Liver (tissue), 9 donors: ENCODE results near the gene ZNF678. TPM values are rescaled to one million over a fixed set of nuclear protein-coding genes. Genes with fewer than 3 reads are reported as not detected.

Experiments
- DNase-seq: peaks from one replicate; pipeline ENCODE4 v3.0.0-alpha.2; 2017; ENCODE audit warnings: low spot score
- H3K27ac ChIP-seq, 2 donors: one replicate each; pipeline ENCODE4 v1.7.0; 2013; ENCODE audit warnings: inconsistent platforms in 2 of 2, low read length in 2 of 2, control low read depth in 1 of 2, low read depth in 1 of 2, mild to moderate bottlenecking in 1 of 2
- H3K27me3 ChIP-seq, 4 donors: one replicate each; pipeline versions ENCODE4 v1.6.1 to v1.7.0; 2013; ENCODE audit warnings: low read length in 3 of 4, inconsistent platforms in 1 of 4, mild to moderate bottlenecking in 1 of 4, moderate library complexity in 1 of 4; ENCODE audit not compliant: control insufficient read depth in 4 of 4, insufficient read depth in 4 of 4
- H3K36me3 ChIP-seq, 4 donors: one replicate each; pipeline versions ENCODE4 v1.6.1 to v1.7.0; 2013; ENCODE audit warnings: low read length in 3 of 4, mild to moderate bottlenecking in 3 of 4, low read depth in 1 of 4, moderate library complexity in 1 of 4; ENCODE audit not compliant: control insufficient read depth in 4 of 4, insufficient read depth in 3 of 4
- H3K4me1 ChIP-seq, 4 donors: one replicate each; pipeline versions ENCODE4 v1.6.1 to v1.7.0; 2013; ENCODE audit warnings: low read length in 3 of 4, mild to moderate bottlenecking in 3 of 4, moderate library complexity in 1 of 4; ENCODE audit not compliant: control insufficient read depth in 4 of 4, insufficient read depth in 4 of 4
- H3K4me3 ChIP-seq, 3 donors: one replicate each; pipeline versions ENCODE4 v1.6.1 to v1.7.0; 2013; ENCODE audit warnings: low read length in 3 of 3, control low read depth in 1 of 3, low read depth in 1 of 3, mild to moderate bottlenecking in 1 of 3
- H3K9ac ChIP-seq, 2 donors: one replicate each; pipeline ENCODE4 v1.7.0; 2013; ENCODE audit warnings: low read length in 2 of 2, mild to moderate bottlenecking in 2 of 2, moderate library complexity in 2 of 2, control low read depth in 1 of 2, low read depth in 1 of 2
- H3K9me3 ChIP-seq, 4 donors: one replicate each; pipeline versions ENCODE4 v1.6.1 to v1.7.0; 2013; ENCODE audit warnings: low read length in 3 of 4; ENCODE audit not compliant: control insufficient read depth in 4 of 4
- EGR1 ChIP-seq, 2 donors: IDR thresholded peaks; 2 replicates each; pipeline ENCODE4 v1.6.1; 2016 to 2018; ENCODE audit warnings: antibody characterized with exemption in 2 of 2, low read depth in 2 of 2
- FOXA1 ChIP-seq: IDR thresholded peaks from 2 replicates; pipeline ENCODE4 v1.6.1; 2016; ENCODE audit warnings: antibody characterized with exemption
- FOXA2 ChIP-seq: IDR thresholded peaks from 2 replicates; pipeline ENCODE4 v1.6.1; 2016; ENCODE audit warnings: antibody characterized with exemption
- GABPA ChIP-seq, 2 donors: IDR thresholded peaks in 1 of 2; conservative IDR thresholded peaks in 1 of 2; 2 replicates each; pipeline ENCODE4 v1.6.1; 2016; ENCODE audit warnings: antibody characterized with exemption in 2 of 2, mild to moderate bottlenecking in 1 of 2, moderate library complexity in 1 of 2
- HNF4A ChIP-seq, 2 donors: conservative IDR thresholded peaks; 2 replicates each; pipeline ENCODE4 v1.6.1; 2016; ENCODE audit warnings: antibody characterized with exemption in 2 of 2, mild to moderate bottlenecking in 2 of 2
- HNF4G ChIP-seq: IDR thresholded peaks from 2 replicates; pipeline ENCODE4 v1.6.1; 2016; ENCODE audit warnings: antibody characterized with exemption
- JUND ChIP-seq, 2 donors: IDR thresholded peaks; 2 replicates each; pipeline ENCODE4 v1.6.1; 2016; ENCODE audit warnings: antibody characterized with exemption in 2 of 2
- NR2F2 ChIP-seq: IDR thresholded peaks from 2 replicates; pipeline ENCODE4 v1.6.1; 2016; ENCODE audit warnings: antibody characterized with exemption
- RAD21 ChIP-seq, 2 donors: IDR thresholded peaks; 2 replicates each; pipeline ENCODE4 v1.6.1; 2016; ENCODE audit warnings: antibody characterized with exemption in 2 of 2, mild to moderate bottlenecking in 2 of 2
- RXRA ChIP-seq, 2 donors: IDR thresholded peaks; 2 replicates each; pipeline ENCODE4 v1.6.1; 2017 to 2018; ENCODE audit warnings: antibody characterized with exemption in 2 of 2, mild to moderate bottlenecking in 1 of 2
- SP1 ChIP-seq: IDR thresholded peaks from 2 replicates; pipeline ENCODE4 v1.6.1; 2018; ENCODE audit warnings: antibody characterized with exemption, mild to moderate bottlenecking
- TAF1 ChIP-seq: conservative IDR thresholded peaks from 2 replicates; pipeline ENCODE4 v1.6.1; 2016; ENCODE audit warnings: antibody characterized with exemption, mild to moderate bottlenecking
- YY1 ChIP-seq: IDR thresholded peaks from 2 replicates; pipeline ENCODE4 v1.6.1; 2016; ENCODE audit warnings: antibody characterized with exemption, mild to moderate bottlenecking
- WGBS: extraction: QIAGEN DNeasy Blood & Tissue Kit; methylation state at CpG from one replicate; pipeline ENCODE4 v1.1.7; 2013; 5-methylcytosine and 5-hydroxymethylcytosine counted together
- polyA plus RNA-seq, 2 donors: library from polyadenylated mRNA; stranded (reverse) in 1 of 2; unstranded in 1 of 2; fragments of 200-250 nt in 1 of 2; fragments of >200 nt in 1 of 2; fragmentation: Nextera tagmentation in 1 of 2; extraction: Ambion mirVana in 1 of 2; gene quantifications; one replicate each; pipeline versions ENCODE4 v1.2.1 to v1.2.3, GENCODE V29; 2013 to 2015
- total RNA-seq, 2 donors: library from RNA; depleted of rRNA; stranded (reverse); fragments of >200 nt; gene quantifications; one replicate each; pipeline ENCODE4 v1.2.3, GENCODE V29; 2014
- TF ChIP-seq, protein P1 (sequence below): fragments of 150-350 bp; IDR thresholded peaks from 2 replicates; pipeline ENCODE4 v1.5.1; 2017; ENCODE audit warnings: improper control_type of control experiment, low read depth, low read length; ENCODE audit not compliant: missing input control
- TF ChIP-seq, protein P2 (sequence below): IDR thresholded peaks from 2 replicates; pipeline ENCODE4 v1.6.1; 2016; ENCODE audit warnings: antibody characterized with exemption, mild to moderate bottlenecking
- TF ChIP-seq, protein P3 (sequence below): IDR thresholded peaks from 2 replicates; pipeline ENCODE4 v1.6.1; 2016; ENCODE audit warnings: antibody characterized with exemption
- TF ChIP-seq, protein P4 (sequence below): IDR thresholded peaks from 2 replicates; pipeline ENCODE4 v1.6.1; 2016; ENCODE audit warnings: antibody characterized with exemption
- TF ChIP-seq, protein P5 (sequence below): IDR thresholded peaks from 2 replicates; pipeline ENCODE4 v1.6.1; 2016; ENCODE audit warnings: antibody characterized with exemption
- donor health status: healthy.
- donor health status: healthy.
- donor health status: healthy.
- donor health status: healthy.
- donor health status: healthy.

Gene ZNF678
- total and polyA plus RNA-seq, 4 donors, result 0.76 to 16.6 (median 4.2) TPM

DNA sequence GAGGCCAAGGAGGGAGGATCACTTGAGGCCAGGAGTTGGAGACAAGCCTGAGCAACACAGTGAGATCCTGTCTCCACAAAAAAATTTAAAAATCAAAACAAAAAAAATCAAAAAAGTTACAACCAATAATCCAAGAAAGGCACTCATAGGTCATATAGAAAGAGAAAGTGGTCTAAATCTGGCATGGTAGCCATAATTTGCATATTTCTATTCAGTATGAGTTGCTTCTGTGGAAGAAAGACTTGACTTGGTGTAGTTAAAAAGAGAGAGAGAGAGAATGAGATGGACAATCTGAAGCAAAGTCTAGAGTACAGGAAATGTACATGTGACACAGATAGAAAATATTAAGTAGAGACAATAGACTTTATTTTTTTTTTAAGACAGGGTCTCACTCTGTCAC lies 149.3 kb downstream of the ZNF678 start (continued):
- no peak for TF ChIP-seq JUND (IDR thresholded peaks at IDR 0.05)

DNA sequence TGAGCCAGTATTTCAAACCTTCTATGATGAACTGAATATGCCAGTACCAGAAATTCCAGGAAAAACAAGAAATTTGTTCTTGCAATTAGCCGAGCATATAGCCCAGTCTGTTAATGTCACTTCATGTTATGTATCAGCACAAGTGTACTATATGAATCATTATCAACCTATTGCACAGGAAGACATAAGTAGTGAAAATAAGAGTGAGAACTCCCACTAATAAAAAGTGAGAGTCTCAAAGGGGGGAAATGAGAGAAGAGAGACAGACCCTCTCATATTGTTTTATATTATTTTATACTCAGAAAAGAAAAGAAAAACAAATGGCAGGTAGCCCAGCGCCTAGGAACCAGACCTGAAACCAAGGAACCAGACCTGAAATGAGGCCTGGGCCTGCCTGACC lies 155.6 kb downstream of the ZNF678 start:
- TF ChIP-seq, protein P1, sequence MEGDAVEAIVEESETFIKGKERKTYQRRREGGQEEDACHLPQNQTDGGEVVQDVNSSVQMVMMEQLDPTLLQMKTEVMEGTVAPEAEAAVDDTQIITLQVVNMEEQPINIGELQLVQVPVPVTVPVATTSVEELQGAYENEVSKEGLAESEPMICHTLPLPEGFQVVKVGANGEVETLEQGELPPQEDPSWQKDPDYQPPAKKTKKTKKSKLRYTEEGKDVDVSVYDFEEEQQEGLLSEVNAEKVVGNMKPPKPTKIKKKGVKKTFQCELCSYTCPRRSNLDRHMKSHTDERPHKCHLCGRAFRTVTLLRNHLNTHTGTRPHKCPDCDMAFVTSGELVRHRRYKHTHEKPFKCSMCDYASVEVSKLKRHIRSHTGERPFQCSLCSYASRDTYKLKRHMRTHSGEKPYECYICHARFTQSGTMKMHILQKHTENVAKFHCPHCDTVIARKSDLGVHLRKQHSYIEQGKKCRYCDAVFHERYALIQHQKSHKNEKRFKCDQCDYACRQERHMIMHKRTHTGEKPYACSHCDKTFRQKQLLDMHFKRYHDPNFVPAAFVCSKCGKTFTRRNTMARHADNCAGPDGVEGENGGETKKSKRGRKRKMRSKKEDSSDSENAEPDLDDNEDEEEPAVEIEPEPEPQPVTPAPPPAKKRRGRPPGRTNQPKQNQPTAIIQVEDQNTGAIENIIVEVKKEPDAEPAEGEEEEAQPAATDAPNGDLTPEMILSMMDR, result no peak
- TF ChIP-seq JUND (IDR thresholded peaks at IDR 0.05) (no peak), FOXA2 (no peak), FOXA1 (no peak), RXRA (IDR thresholded peaks at IDR 0.05) (no peak), EGR1 (IDR thresholded peaks at IDR 0.05; ENCODE audit: low read depth in 2 of 2) (no peak), GABPA (IDR thresholded peaks at IDR 0.05 in 1 of 2, conservative IDR thresholded peaks at IDR 0.05 in 1 of 2) (no peak), NR2F2 (no peak), SP1 (no peak), HNF4A (conservative IDR thresholded peaks at IDR 0.05) (no peak), RAD21 (IDR thresholded peaks at IDR 0.05) (no peak), HNF4G (no peak), YY1 (no peak), TAF1 (no peak)
- TF ChIP-seq, protein P2, sequence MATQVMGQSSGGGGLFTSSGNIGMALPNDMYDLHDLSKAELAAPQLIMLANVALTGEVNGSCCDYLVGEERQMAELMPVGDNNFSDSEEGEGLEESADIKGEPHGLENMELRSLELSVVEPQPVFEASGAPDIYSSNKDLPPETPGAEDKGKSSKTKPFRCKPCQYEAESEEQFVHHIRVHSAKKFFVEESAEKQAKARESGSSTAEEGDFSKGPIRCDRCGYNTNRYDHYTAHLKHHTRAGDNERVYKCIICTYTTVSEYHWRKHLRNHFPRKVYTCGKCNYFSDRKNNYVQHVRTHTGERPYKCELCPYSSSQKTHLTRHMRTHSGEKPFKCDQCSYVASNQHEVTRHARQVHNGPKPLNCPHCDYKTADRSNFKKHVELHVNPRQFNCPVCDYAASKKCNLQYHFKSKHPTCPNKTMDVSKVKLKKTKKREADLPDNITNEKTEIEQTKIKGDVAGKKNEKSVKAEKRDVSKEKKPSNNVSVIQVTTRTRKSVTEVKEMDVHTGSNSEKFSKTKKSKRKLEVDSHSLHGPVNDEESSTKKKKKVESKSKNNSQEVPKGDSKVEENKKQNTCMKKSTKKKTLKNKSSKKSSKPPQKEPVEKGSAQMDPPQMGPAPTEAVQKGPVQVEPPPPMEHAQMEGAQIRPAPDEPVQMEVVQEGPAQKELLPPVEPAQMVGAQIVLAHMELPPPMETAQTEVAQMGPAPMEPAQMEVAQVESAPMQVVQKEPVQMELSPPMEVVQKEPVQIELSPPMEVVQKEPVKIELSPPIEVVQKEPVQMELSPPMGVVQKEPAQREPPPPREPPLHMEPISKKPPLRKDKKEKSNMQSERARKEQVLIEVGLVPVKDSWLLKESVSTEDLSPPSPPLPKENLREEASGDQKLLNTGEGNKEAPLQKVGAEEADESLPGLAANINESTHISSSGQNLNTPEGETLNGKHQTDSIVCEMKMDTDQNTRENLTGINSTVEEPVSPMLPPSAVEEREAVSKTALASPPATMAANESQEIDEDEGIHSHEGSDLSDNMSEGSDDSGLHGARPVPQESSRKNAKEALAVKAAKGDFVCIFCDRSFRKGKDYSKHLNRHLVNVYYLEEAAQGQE, result no peak
- TF ChIP-seq, protein P3, sequence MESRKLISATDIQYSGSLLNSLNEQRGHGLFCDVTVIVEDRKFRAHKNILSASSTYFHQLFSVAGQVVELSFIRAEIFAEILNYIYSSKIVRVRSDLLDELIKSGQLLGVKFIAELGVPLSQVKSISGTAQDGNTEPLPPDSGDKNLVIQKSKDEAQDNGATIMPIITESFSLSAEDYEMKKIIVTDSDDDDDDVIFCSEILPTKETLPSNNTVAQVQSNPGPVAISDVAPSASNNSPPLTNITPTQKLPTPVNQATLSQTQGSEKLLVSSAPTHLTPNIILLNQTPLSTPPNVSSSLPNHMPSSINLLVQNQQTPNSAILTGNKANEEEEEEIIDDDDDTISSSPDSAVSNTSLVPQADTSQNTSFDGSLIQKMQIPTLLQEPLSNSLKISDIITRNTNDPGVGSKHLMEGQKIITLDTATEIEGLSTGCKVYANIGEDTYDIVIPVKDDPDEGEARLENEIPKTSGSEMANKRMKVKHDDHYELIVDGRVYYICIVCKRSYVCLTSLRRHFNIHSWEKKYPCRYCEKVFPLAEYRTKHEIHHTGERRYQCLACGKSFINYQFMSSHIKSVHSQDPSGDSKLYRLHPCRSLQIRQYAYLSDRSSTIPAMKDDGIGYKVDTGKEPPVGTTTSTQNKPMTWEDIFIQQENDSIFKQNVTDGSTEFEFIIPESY, result no peak
- TF ChIP-seq, protein P4, sequence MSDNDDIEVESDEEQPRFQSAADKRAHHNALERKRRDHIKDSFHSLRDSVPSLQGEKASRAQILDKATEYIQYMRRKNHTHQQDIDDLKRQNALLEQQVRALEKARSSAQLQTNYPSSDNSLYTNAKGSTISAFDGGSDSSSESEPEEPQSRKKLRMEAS, result no peak
- TF ChIP-seq, protein P5, sequence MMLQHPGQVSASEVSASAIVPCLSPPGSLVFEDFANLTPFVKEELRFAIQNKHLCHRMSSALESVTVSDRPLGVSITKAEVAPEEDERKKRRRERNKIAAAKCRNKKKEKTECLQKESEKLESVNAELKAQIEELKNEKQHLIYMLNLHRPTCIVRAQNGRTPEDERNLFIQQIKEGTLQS, result no peak
- Histone ChIP-seq H3K4me1 (no peaks in the 10 kb centered on the region), H3K9ac (no peak overlapping the region), H3K36me3 (no peaks in the 10 kb centered on the region), H3K27me3 (no peaks in the 10 kb centered on the region), H3K27ac (no peak overlapping the region), H3K9me3 (peaks cover 6 to 31% (median 7%) of the 10 kb centered on the region in 4 donors), H3K4me3 (no peak overlapping the region)
- no peak for DNase-seq
- whole genome bisulfite sequencing, result 80% methylated on average over 2 of the region's 2 CpGs
